ENCODE results near the gene PRG3.

The PRG3 gene

GRCh38 chr11:57358991-57359390, 22.0 kb downstream of the PRG3 start:
- no peaks in the 10 kb centered on the region for H3K9me3 ChIP-seq (ENCODE audit: control insufficient read depth, low read length)
- no peaks in the 10 kb centered on the region for H3K36me3 ChIP-seq (ENCODE audit: control insufficient read depth, insufficient read depth, low read length)
- H3K4me3 ChIP-seq (ENCODE audit: extremely low read depth, insufficient read depth, low read length, poor library complexity, severe bottlenecking) = no peak overlapping the region
- 78 to 79% methylated on average over 6 of the region's 9 CpGs for whole genome bisulfite sequencing, 2 experiments (ENCODE audit: insufficient coverage in 2 of 2)
- H3K27ac ChIP-seq (ENCODE audit: low read depth, low read length, severe bottlenecking) = no peak overlapping the region
- H3K4me1 ChIP-seq (ENCODE audit: control insufficient read depth, insufficient read depth, low read length, poor library complexity, severe bottlenecking) = no peaks in the 10 kb centered on the region

- Histone ChIP-seq H3K36me3 (ENCODE audit: control insufficient read depth, insufficient read depth, low read length) (no peaks in the 10 kb centered on the region), H3K4me1 (ENCODE audit: control insufficient read depth, insufficient read depth, low read length, poor library complexity, severe bottlenecking) (no peaks in the 10 kb centered on the region), H3K4me3 (ENCODE audit: extremely low read depth, insufficient read depth, low read length, poor library complexity, severe bottlenecking) (no peak overlapping the region), H3K9me3 (ENCODE audit: control insufficient read depth, low read length) (no peaks in the 10 kb centered on the region), H3K27ac (ENCODE audit: low read depth, low read length, severe bottlenecking) (no peak overlapping the region)
- 93% methylated on average over 2 to 3 of the region's 9 CpGs for WGBS, 2 experiments (ENCODE audit: insufficient coverage in 2 of 2)
Measured at GRCh38 chr11:57358543-57358961, 22.4 kb downstream of the PRG3 start.

GRCh38 chr11:57357856-57358255, 23.1 kb downstream of the PRG3 start:
- H3K9me3 ChIP-seq (ENCODE audit: control insufficient read depth, low read length) = no peaks in the 10 kb centered on the region
- H3K27ac ChIP-seq (ENCODE audit: low read depth, low read length, severe bottlenecking) = no peak overlapping the region
- WGBS, 2 experiments (ENCODE audit: insufficient coverage in 2 of 2) = 88 to 92% methylated on average over 5 to 6 of the region's 6 CpGs
- no peaks in the 10 kb centered on the region for H3K36me3 ChIP-seq (ENCODE audit: control insufficient read depth, insufficient read depth, low read length)
- no peak overlapping the region for H3K4me3 ChIP-seq (ENCODE audit: extremely low read depth, insufficient read depth, low read length, poor library complexity, severe bottlenecking)
- H3K4me1 ChIP-seq (ENCODE audit: control insufficient read depth, insufficient read depth, low read length, poor library complexity, severe bottlenecking) = no peaks in the 10 kb centered on the region

- Histone ChIP-seq H3K4me1 (ENCODE audit: control insufficient read depth, insufficient read depth, low read length, poor library complexity, severe bottlenecking) (no peaks in the 10 kb centered on the region), H3K4me3 (ENCODE audit: extremely low read depth, insufficient read depth, low read length, poor library complexity, severe bottlenecking) (no peak overlapping the region), H3K36me3 (ENCODE audit: control insufficient read depth, insufficient read depth, low read length) (no peaks in the 10 kb centered on the region), H3K27ac (ENCODE audit: low read depth, low read length, severe bottlenecking) (no peak overlapping the region), H3K9me3 (ENCODE audit: control insufficient read depth, low read length) (no peaks in the 10 kb centered on the region)
- WGBS, 2 experiments (ENCODE audit: insufficient coverage in 2 of 2) = 100% methylated on average over 1 of the region's 3 CpGs
Measured at GRCh38 chr11:57357310-57357709, 23.6 kb downstream of the PRG3 start.

GRCh38 chr11:57356268-57356667, 24.7 kb downstream of the PRG3 start:
- no peaks in the 10 kb centered on the region for H3K9me3 ChIP-seq (ENCODE audit: control insufficient read depth, low read length)
- H3K4me3 ChIP-seq (ENCODE audit: extremely low read depth, insufficient read depth, low read length, poor library complexity, severe bottlenecking) = no peak overlapping the region
- H3K36me3 ChIP-seq (ENCODE audit: control insufficient read depth, insufficient read depth, low read length) = no peaks in the 10 kb centered on the region
- no peaks in the 10 kb centered on the region for H3K4me1 ChIP-seq (ENCODE audit: control insufficient read depth, insufficient read depth, low read length, poor library complexity, severe bottlenecking)
- 90 to 95% methylated on average over 7 to 9 of the region's 9 CpGs for WGBS, 2 experiments (ENCODE audit: insufficient coverage in 2 of 2)
- H3K27ac ChIP-seq (ENCODE audit: low read depth, low read length, severe bottlenecking) = no peak overlapping the region

GRCh38 chr11:57354699-57355098, 26.3 kb downstream of the PRG3 start:
- Histone ChIP-seq H3K27ac (ENCODE audit: low read depth, low read length, severe bottlenecking) (no peak overlapping the region), H3K4me3 (ENCODE audit: extremely low read depth, insufficient read depth, low read length, poor library complexity, severe bottlenecking) (no peak overlapping the region), H3K36me3 (ENCODE audit: control insufficient read depth, insufficient read depth, low read length) (no peaks in the 10 kb centered on the region), H3K9me3 (ENCODE audit: control insufficient read depth, low read length) (no peaks in the 10 kb centered on the region), H3K4me1 (ENCODE audit: control insufficient read depth, insufficient read depth, low read length, poor library complexity, severe bottlenecking) (no peaks in the 10 kb centered on the region)
- 96% methylated on average over 6 of the region's 6 CpGs for WGBS, 2 experiments (ENCODE audit: insufficient coverage in 2 of 2)

GRCh38 chr11:57353852-57354251, 27.1 kb downstream of the PRG3 start:
- Histone ChIP-seq H3K27ac (ENCODE audit: low read depth, low read length, severe bottlenecking) (no peak overlapping the region), H3K4me3 (ENCODE audit: extremely low read depth, insufficient read depth, low read length, poor library complexity, severe bottlenecking) (no peak overlapping the region), H3K36me3 (ENCODE audit: control insufficient read depth, insufficient read depth, low read length) (no peaks in the 10 kb centered on the region)

GRCh38 chr11:57353446-57353845, 27.5 kb downstream of the PRG3 start:
- H3K4me1 ChIP-seq (ENCODE audit: control insufficient read depth, insufficient read depth, low read length, poor library complexity, severe bottlenecking) = no peaks in the 10 kb centered on the region
- no peaks in the 10 kb centered on the region for H3K36me3 ChIP-seq (ENCODE audit: control insufficient read depth, insufficient read depth, low read length)
- 38 to 59% methylated on average over 3 of the region's 4 CpGs for WGBS, 2 experiments (ENCODE audit: insufficient coverage in 2 of 2)
- no peak overlapping the region for H3K4me3 ChIP-seq (ENCODE audit: extremely low read depth, insufficient read depth, low read length, poor library complexity, severe bottlenecking)
- H3K27ac ChIP-seq (ENCODE audit: low read depth, low read length, severe bottlenecking) = no peak overlapping the region
- no peaks in the 10 kb centered on the region for H3K9me3 ChIP-seq (ENCODE audit: control insufficient read depth, low read length)

More at GRCh38 chr11:57353852-57354251, 27.1 kb downstream of the PRG3 start:
- WGBS, 2 experiments (ENCODE audit: insufficient coverage in 2 of 2) = 83 to 86% methylated on average over 3 to 4 of the region's 4 CpGs
- H3K9me3 ChIP-seq (ENCODE audit: control insufficient read depth, low read length) = no peaks in the 10 kb centered on the region
- no peaks in the 10 kb centered on the region for H3K4me1 ChIP-seq (ENCODE audit: control insufficient read depth, insufficient read depth, low read length, poor library complexity, severe bottlenecking)

- no peaks in the 10 kb centered on the region for H3K4me1 ChIP-seq (ENCODE audit: control insufficient read depth, insufficient read depth, low read length, poor library complexity, severe bottlenecking)
- no peaks in the 10 kb centered on the region for H3K36me3 ChIP-seq (ENCODE audit: control insufficient read depth, insufficient read depth, low read length)
- H3K9me3 ChIP-seq (ENCODE audit: control insufficient read depth, low read length) = no peaks in the 10 kb centered on the region
- 63% methylated on average over 1 to 4 of the region's 5 CpGs for WGBS, 2 experiments (ENCODE audit: insufficient coverage in 2 of 2)
- H3K27ac ChIP-seq (ENCODE audit: low read depth, low read length, severe bottlenecking) = no peak overlapping the region
- H3K4me3 ChIP-seq (ENCODE audit: extremely low read depth, insufficient read depth, low read length, poor library complexity, severe bottlenecking) = no peak overlapping the region
Measured at GRCh38 chr11:57353036-57353435, 27.9 kb downstream of the PRG3 start.

- Histone ChIP-seq H3K4me3 (ENCODE audit: extremely low read depth, insufficient read depth, low read length, poor library complexity, severe bottlenecking) (no peak overlapping the region), H3K36me3 (ENCODE audit: control insufficient read depth, insufficient read depth, low read length) (no peaks in the 10 kb centered on the region)
- 9 to 18% methylated on average over 21 of the region's 31 CpGs for WGBS, 2 experiments (ENCODE audit: insufficient coverage in 2 of 2)
Measured at GRCh38 chr11:57349491-57350274, 31.3 kb downstream of the PRG3 start.

GRCh38 chr11:57348636-57349313, 32.2 kb downstream of the PRG3 start:
- Histone ChIP-seq H3K9me3 (ENCODE audit: control insufficient read depth, low read length) (no peaks in the 10 kb centered on the region), H3K27ac (ENCODE audit: low read depth, low read length, severe bottlenecking) (no peak overlapping the region), H3K4me3 (ENCODE audit: extremely low read depth, insufficient read depth, low read length, poor library complexity, severe bottlenecking) (no peak overlapping the region), H3K36me3 (ENCODE audit: control insufficient read depth, insufficient read depth, low read length) (no peaks in the 10 kb centered on the region), H3K4me1 (ENCODE audit: control insufficient read depth, insufficient read depth, low read length, poor library complexity, severe bottlenecking) (no peaks in the 10 kb centered on the region)
- WGBS, 2 experiments (ENCODE audit: insufficient coverage in 2 of 2) = 92 to 93% methylated on average over 11 to 14 of the region's 14 CpGs

More at GRCh38 chr11:57349491-57350274, 31.3 kb downstream of the PRG3 start:
- H3K9me3 ChIP-seq (ENCODE audit: control insufficient read depth, low read length) = no peaks in the 10 kb centered on the region
- H3K27ac ChIP-seq (ENCODE audit: low read depth, low read length, severe bottlenecking) = no peak overlapping the region
- no peaks in the 10 kb centered on the region for H3K4me1 ChIP-seq (ENCODE audit: control insufficient read depth, insufficient read depth, low read length, poor library complexity, severe bottlenecking)

All from mesodermal cell (in vitro differentiated cells).